Upper lobe of right lung (tissue), 1 donor: ENCODE measurements around the gene FRS3. TPM values are rescaled to one million over a fixed set of nuclear protein-coding genes. Genes with fewer than 3 reads are reported as not detected.

Experiments
- ATAC-seq: fragments of 200-7000 bp; cut with Tn5 transposase; one replicate; pipeline ENCODE4 v1.9.1; 2020; ENCODE audit warnings: mild to moderate bottlenecking, moderate library complexity
- DNase-seq: peaks from one replicate; pipeline ENCODE4 v3.0.0-alpha.2; 2020
- H3K27ac ChIP-seq: fragments of 200-600 bp; one replicate; pipeline ENCODE4 v1.8.0; 2022
- H3K27me3 ChIP-seq: fragments of 200-600 bp; one replicate; pipeline ENCODE4 v1.8.0; 2022; ENCODE audit warnings: mild to moderate bottlenecking
- H3K36me3 ChIP-seq: fragments of 200-600 bp; one replicate; pipeline ENCODE4 v1.8.0; 2022
- H3K4me1 ChIP-seq: fragments of 200-600 bp; one replicate; pipeline ENCODE4 v1.8.0; 2022
- H3K4me3 ChIP-seq: fragments of 200-600 bp; one replicate; pipeline ENCODE4 v1.8.0; 2022; ENCODE audit warnings: mild to moderate bottlenecking
- H3K9me3 ChIP-seq: fragments of 200-600 bp; one replicate; pipeline ENCODE4 v1.8.0; 2022
- CTCF ChIP-seq: fragments of 200-600 bp; IDR thresholded peaks from one replicate; pipeline ENCODE4 v1.8.0; 2022; ENCODE audit warnings: antibody characterized with exemption
- intact Hi-C: fragments of 100-400 bp; cut with DNase I; formaldehyde crosslinking; loops from one replicate; pipeline ENCODE4 v1.11.0; 2022
- total RNA-seq: library from RNA; stranded (reverse); fragmentation: NEBNext Ultra II Directional; extraction: Animal tissue kit (Norgen Biotek cat#: 25700); gene quantifications from one replicate; pipeline ENCODE4 v1.2.1, GENCODE V29; 2021
- donor health status: DM: no; HTN: yes; CAD: no; lungs with severe emphysema.

FRS3 gene
- total RNA-seq, 1 donor from 2014 or later, result 8.5 TPM

GRCh38 chr6:41783106-41783780 lies 3.5 kb upstream of the FRS3 start:
- H3K27me3 ChIP-seq, result no peaks in the 10 kb centered on the region
- DNase-seq (no peak), ATAC-seq (no peak)
- H3K36me3 ChIP-seq, result no peaks in the 10 kb centered on the region
- no peak for TF ChIP-seq CTCF
- no peaks in the 10 kb centered on the region for H3K9me3 ChIP-seq
- peaks cover 51% of the 10 kb centered on the region for H3K4me1 ChIP-seq
- intact Hi-C loops, result loop anchor here (10.0 kb wide), 1 partner anchor 152 kb away; no protein-coding TSS in a partner anchor
- no peak overlapping the region for H3K27ac ChIP-seq
- peak overlapping the region; percentile 2 for H3K4me3 ChIP-seq

- Histone ChIP-seq H3K9me3 (no peaks in the 10 kb centered on the region), H3K36me3 (peaks cover 5% of the 10 kb centered on the region), H3K4me1 (peaks cover 49% of the 10 kb centered on the region), H3K4me3 (peak overlapping the region; percentile 81), H3K27ac (peak overlapping the region; percentile 85), H3K27me3 (no peaks in the 10 kb centered on the region)
- DNase-seq (peak; percentile 81), ATAC-seq (peak; percentile 14)
- no peak for TF ChIP-seq CTCF
- intact Hi-C loops, result loop anchor here (10.0 kb wide), 1 partner anchor 153 kb away; no protein-coding TSS in a partner anchor
These were observed 1.6 kb upstream of the FRS3 start for GRCh38 chr6:41781366-41781730.

GRCh38 chr6:41780551-41781365 lies 1.1 kb upstream of the FRS3 start, which contains the start of gene PRICKLE4:
TSS of gene PRICKLE4 (plus strand) at chr6:41780782. CDS start at chr6:41783474, 2,692 bp downstream.
- Histone ChIP-seq H3K27me3 (no peaks in the 10 kb centered on the region), H3K9me3 (no peaks in the 10 kb centered on the region), H3K4me3 (peak within 1 kb of the TSS; percentile 81), H3K4me1 (peaks cover 44% of the 10 kb centered on the region), H3K36me3 (peaks cover 9% of the 10 kb centered on the region), H3K27ac (peak within 1 kb of the TSS; percentile 85)
- no peak for TF ChIP-seq CTCF
- ATAC-seq (peak; percentile 40), DNase-seq (peak; percentile 82)
- intact Hi-C loops, result loop anchor here (10.0 kb wide), 1 partner anchor 154 kb away; no protein-coding TSS in a partner anchor

GRCh38 chr6:41779336-41779735 lies 364 bp downstream of the FRS3 start:
- no peak for DNase-seq
- intact Hi-C loops, result no loop called here
- TF ChIP-seq CTCF, result no peak

GRCh38 chr6:41778895-41779294 lies 805 bp downstream of the FRS3 start:
- intact Hi-C loops, result no loop called here
- Histone ChIP-seq H3K9me3 (no peaks in the 10 kb centered on the region), H3K36me3 (peaks cover 25% of the 10 kb centered on the region), H3K4me3 (peak overlapping the region; percentile 66), H3K4me1 (peaks cover 25% of the 10 kb centered on the region), H3K27ac (no peak overlapping the region), H3K27me3 (no peaks in the 10 kb centered on the region)
- TF ChIP-seq CTCF, result no peak
- DNase-seq, result no peak
- no peak for ATAC-seq

More at GRCh38 chr6:41779336-41779735, 364 bp downstream of the FRS3 start:
- Histone ChIP-seq H3K27ac (peak overlapping the region; percentile 68), H3K27me3 (no peaks in the 10 kb centered on the region), H3K36me3 (peaks cover 23% of the 10 kb centered on the region), H3K4me3 (peak overlapping the region; percentile 66), H3K9me3 (no peaks in the 10 kb centered on the region), H3K4me1 (peaks cover 30% of the 10 kb centered on the region)
- ATAC-seq, result no peak
